Measurements from ENCODE around the gene MEFV.

MEFV gene

DNA sequence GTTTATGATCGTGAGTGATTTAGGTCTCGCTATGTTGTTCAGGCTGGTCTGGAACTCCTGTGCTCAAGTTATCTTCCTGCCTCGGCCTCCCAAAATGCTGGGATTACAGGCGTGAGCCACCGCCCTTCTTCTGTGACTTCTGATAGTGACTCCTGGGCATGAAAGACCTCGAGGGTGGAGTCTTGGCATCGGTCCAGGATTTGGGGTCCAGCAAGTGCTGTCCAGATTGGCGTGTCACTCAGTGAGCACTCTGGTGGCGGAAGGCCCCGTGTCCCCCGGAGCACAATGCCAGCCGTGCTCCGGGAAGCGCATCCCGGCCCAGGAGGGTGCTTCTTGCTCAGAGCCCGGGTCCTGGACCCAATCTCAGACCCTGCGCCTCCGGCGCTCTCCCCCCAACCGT lies 61.6 kb downstream of the MEFV start:
- H4K20me1 ChIP-seq (ENCODE audit: insufficient read depth, low read length), result no peaks in the 10 kb centered on the region
- H3K4me2 ChIP-seq (ENCODE audit: low read length), result no peak overlapping the region
- H3K36me3 ChIP-seq (replicated peaks; ENCODE audit: low read depth, low read length), result no peaks in the 10 kb centered on the region
- H3K9me3 ChIP-seq (ENCODE audit: insufficient read depth, low read length), result no peaks in the 10 kb centered on the region
- H3K9ac ChIP-seq (ENCODE audit: low read length), result no peak overlapping the region
- TF ChIP-seq EZH2phosphoT487 (IDR thresholded peaks at IDR 0.05; ENCODE audit: low read depth), result no peak
- TF ChIP-seq, protein P1, sequence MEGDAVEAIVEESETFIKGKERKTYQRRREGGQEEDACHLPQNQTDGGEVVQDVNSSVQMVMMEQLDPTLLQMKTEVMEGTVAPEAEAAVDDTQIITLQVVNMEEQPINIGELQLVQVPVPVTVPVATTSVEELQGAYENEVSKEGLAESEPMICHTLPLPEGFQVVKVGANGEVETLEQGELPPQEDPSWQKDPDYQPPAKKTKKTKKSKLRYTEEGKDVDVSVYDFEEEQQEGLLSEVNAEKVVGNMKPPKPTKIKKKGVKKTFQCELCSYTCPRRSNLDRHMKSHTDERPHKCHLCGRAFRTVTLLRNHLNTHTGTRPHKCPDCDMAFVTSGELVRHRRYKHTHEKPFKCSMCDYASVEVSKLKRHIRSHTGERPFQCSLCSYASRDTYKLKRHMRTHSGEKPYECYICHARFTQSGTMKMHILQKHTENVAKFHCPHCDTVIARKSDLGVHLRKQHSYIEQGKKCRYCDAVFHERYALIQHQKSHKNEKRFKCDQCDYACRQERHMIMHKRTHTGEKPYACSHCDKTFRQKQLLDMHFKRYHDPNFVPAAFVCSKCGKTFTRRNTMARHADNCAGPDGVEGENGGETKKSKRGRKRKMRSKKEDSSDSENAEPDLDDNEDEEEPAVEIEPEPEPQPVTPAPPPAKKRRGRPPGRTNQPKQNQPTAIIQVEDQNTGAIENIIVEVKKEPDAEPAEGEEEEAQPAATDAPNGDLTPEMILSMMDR (IDR thresholded peaks at IDR 0.05; ENCODE audit: low read depth, low read length), result no peak
- H3K4me1 ChIP-seq (ENCODE audit: low read length), result peaks cover 4% of the 10 kb centered on the region; the same call in 1 of the 2 replicates
- H3K4me3 ChIP-seq (ENCODE audit: low read length), result no peak overlapping the region
- no peaks in the 10 kb centered on the region for H3K79me2 ChIP-seq (ENCODE audit: low read length)
- no peak overlapping the region for H2AFZ ChIP-seq (ENCODE audit: low read depth, low read length)
- no peaks in the 10 kb centered on the region for H3K27me3 ChIP-seq (ENCODE audit: low read depth, low read length)
- H3K27ac ChIP-seq (ENCODE audit: low read length), result no peak overlapping the region

DNA sequence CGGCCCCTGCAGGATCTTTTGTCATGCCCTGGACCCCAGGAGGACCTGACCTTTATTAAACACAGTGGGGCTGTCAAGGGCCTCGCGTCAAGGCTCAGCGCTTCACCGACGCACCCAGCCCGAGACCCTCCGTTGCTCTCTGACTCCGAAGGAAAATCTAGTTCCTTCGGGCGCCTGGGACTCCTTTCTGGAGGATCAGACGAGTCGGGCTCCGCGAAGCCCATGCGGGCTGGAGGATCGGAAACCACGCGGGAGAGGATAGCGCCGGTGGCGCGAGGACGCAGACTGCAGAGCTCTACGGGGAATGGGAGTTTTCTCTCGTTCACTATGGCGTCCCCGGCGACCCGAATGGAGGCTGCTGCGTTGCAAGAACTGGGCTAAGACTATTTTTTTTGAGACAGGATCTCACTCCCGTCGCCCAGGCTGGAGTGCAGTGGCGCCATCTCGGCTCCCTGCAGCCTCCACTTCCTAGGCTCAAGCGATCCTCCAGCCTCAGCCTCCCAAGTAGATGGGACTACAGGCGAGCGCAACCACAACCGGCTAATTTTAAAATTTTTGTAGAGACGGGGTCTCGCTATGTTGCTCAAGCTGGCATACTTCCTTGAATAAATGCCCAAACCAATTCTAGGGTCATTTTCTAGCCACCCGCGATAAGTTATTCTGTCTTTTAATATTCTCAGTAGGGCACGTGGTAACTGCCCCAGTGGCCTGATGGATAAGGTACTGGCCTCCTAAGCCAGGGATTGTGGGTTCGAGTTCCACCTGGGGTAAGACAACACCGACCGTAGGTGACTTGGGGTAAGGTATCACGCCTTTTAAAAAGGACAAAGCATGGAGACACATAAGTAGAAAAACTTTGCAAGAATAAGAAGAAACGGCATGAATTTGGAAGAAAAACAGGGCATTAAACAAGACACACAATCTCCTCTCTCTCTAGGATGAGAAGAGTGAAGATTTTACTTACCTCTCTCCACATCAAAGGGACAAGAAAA lies 62.9 kb downstream of the MEFV start:
- no peaks in the 10 kb centered on the region for H3K79me2 ChIP-seq (ENCODE audit: low read length)
- no peak overlapping the region for H3K4me3 ChIP-seq (ENCODE audit: low read length)
- H3K27ac ChIP-seq (ENCODE audit: low read length), result no peak overlapping the region
- H3K36me3 ChIP-seq (replicated peaks; ENCODE audit: low read depth, low read length), result no peaks in the 10 kb centered on the region
- H3K4me1 ChIP-seq (ENCODE audit: low read length), result peaks cover 7% of the 10 kb centered on the region; the same call in 1 of the 2 replicates
- H3K9me3 ChIP-seq (ENCODE audit: insufficient read depth, low read length), result no peaks in the 10 kb centered on the region
- no peak overlapping the region for H3K9ac ChIP-seq (ENCODE audit: low read length)
- H4K20me1 ChIP-seq (ENCODE audit: insufficient read depth, low read length), result no peaks in the 10 kb centered on the region
- TF ChIP-seq, protein P1 (IDR thresholded peaks at IDR 0.05; ENCODE audit: low read depth, low read length), result no peak
- no peak for TF ChIP-seq EZH2phosphoT487 (IDR thresholded peaks at IDR 0.05; ENCODE audit: low read depth)
- H2AFZ ChIP-seq (ENCODE audit: low read depth, low read length), result no peak overlapping the region
- no peak overlapping the region for H3K4me2 ChIP-seq (ENCODE audit: low read length)
- H3K27me3 ChIP-seq (ENCODE audit: low read depth, low read length), result no peaks in the 10 kb centered on the region

DNA sequence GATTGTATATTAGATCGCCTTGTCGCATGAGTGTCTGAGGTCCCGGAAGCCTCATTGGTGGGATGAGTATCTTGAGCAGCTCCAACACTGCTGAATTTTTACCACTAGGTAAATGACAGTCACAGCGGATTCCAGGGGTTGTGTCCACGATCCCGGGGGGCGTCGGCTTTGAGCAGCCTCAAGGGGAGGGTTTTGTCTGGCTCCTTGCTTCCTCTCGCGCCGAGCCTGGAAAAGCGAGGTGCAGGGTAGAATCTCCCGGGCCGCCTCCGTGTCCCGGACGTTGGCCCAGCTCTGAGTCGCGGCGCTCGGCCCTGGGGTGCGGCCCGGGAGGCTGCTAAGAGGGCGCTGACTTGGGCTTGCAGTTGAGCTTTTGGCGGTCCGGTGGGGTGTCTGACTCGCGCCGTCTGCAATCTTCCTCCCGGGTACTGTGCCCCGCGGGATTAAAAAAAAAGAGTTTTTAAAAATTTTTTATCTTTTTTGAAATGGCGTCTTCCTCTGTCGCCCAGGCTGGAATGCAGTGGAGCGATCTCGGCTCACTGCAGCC lies 63.9 kb downstream of the MEFV start:
- Histone ChIP-seq H3K4me1 (ENCODE audit: low read length) (peaks cover 10% of the 10 kb centered on the region; the same call in 1 of the 2 replicates), H3K9ac (ENCODE audit: low read length) (no peak overlapping the region), H3K4me2 (ENCODE audit: low read length) (no peak overlapping the region), H3K27me3 (ENCODE audit: low read depth, low read length) (no peaks in the 10 kb centered on the region), H3K79me2 (ENCODE audit: low read length) (no peaks in the 10 kb centered on the region), H4K20me1 (ENCODE audit: insufficient read depth, low read length) (no peaks in the 10 kb centered on the region), H3K27ac (ENCODE audit: low read length) (no peak overlapping the region), H2AFZ (ENCODE audit: low read depth, low read length) (no peak overlapping the region), H3K4me3 (ENCODE audit: low read length) (no peak overlapping the region), H3K9me3 (ENCODE audit: insufficient read depth, low read length) (no peaks in the 10 kb centered on the region), H3K36me3 (replicated peaks; ENCODE audit: low read depth, low read length) (no peaks in the 10 kb centered on the region)
- TF ChIP-seq, protein P1 (IDR thresholded peaks at IDR 0.05; ENCODE audit: low read depth, low read length), result no peak
- TF ChIP-seq EZH2phosphoT487 (IDR thresholded peaks at IDR 0.05; ENCODE audit: low read depth), result no peak
